Measurements from ENCODE around the gene RNF8. TPM values are rescaled to one million over a fixed set of nuclear protein-coding genes. Genes with fewer than 3 reads are reported as not detected.

The RNF8 gene
- total and polyA plus RNA-seq, 2 donors (not counting 3 experiments of a cell fraction or from before 2014, with no cell fraction given): 16.6 to 27.3 TPM

DNA sequence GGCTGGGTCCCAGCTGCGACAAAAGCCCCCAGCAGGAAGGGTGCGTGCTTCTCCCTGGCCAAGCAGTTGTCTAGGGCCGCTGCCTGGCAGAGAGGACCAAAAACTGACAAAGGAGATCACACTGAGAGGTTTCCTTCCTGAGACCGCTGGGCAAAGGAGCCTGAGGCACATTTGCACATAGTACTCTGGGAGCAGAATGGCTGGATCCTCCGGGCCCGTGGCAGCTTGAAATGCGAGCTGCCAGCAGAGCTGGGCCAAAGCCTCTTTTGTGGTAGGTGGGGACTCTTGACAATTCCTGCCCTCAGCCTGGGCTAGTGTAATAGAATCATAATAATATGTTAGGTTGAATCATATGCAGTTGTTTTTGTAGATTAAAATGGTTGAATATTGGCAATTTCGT lies 33.1 kb upstream of the RNF8 start:
- FAIRE-seq (no peak), DNase-seq (ENCODE audit: low read depth, low spot score) (no peak)
- Histone ChIP-seq H3K79me2 (ENCODE audit: control insufficient read depth, insufficient read depth, low read length) (no peaks in the 10 kb centered on the region), H4K20me1 (replicated peaks; ENCODE audit: control insufficient read depth, extremely low read depth, insufficient read depth, low read length) (no peaks in the 10 kb centered on the region), H3K27ac (ENCODE audit: insufficient read depth, low read depth, low read length) (no peak overlapping the region), H3K4me2 (ENCODE audit: insufficient read depth, low read length) (no peak overlapping the region), H3K27me3 (ENCODE audit: control insufficient read depth in 2 of 2, insufficient read depth in 2 of 2, low read length in 2 of 2) (no peaks in the 10 kb centered on the region), H2AFZ (ENCODE audit: low read depth, low read length) (no peak overlapping the region), H3K9me3 (replicated peaks; ENCODE audit: control insufficient read depth, insufficient read depth, low read length) (no peaks in the 10 kb centered on the region), H3K9ac (replicated peaks; ENCODE audit: extremely low read depth, insufficient read depth, low read length) (no peak overlapping the region), H3K9me1 (replicated peaks; ENCODE audit: control insufficient read depth, extremely low read depth, insufficient read depth, low read length) (no peaks in the 10 kb centered on the region), H3K4me3 (replicated peaks in 1 of 3; ENCODE audit: insufficient read depth in 1 of 3, low read depth in 1 of 3, low read length in 3 of 3) (no peak overlapping the region), H3K36me3 (ENCODE audit: control insufficient read depth in 2 of 2, extremely low read depth in 1 of 2, insufficient read depth in 2 of 2, low read length in 2 of 2) (peaks cover 0 to 30% of the 10 kb centered on the region in 2 experiments), H3K4me1 (ENCODE audit: control insufficient read depth, extremely low read depth, insufficient read depth, low read length) (peaks cover 15% of the 10 kb centered on the region)
- ChIA-PET POLR2A (no interaction called here), CTCF (interaction anchor here (0.5 to 1.7 kb wide), 3 partner anchors 9 to 54 kb away, joined by 3 to 4 read pairs (median 4); no protein-coding TSS in a partner anchor)
- intact Hi-C loops (cut with micrococcal nuclease) (no loop called here), dilution Hi-C loops (cut with MboI; ENCODE audit: extremely low pct_ligation_motif_present, low sequenced_read_pairs) (no loop called here)
- TF ChIP-seq, protein P1, sequence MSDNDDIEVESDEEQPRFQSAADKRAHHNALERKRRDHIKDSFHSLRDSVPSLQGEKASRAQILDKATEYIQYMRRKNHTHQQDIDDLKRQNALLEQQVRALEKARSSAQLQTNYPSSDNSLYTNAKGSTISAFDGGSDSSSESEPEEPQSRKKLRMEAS (IDR thresholded peaks at IDR 0.05; ENCODE audit: insufficient read depth, insufficient read length): no peak
- TF ChIP-seq EZH2 (IDR thresholded peaks at IDR 0.05; ENCODE audit: borderline replicate concordance, low read depth, low read length, severe bottlenecking): no peak
- TF ChIP-seq, protein P2, sequence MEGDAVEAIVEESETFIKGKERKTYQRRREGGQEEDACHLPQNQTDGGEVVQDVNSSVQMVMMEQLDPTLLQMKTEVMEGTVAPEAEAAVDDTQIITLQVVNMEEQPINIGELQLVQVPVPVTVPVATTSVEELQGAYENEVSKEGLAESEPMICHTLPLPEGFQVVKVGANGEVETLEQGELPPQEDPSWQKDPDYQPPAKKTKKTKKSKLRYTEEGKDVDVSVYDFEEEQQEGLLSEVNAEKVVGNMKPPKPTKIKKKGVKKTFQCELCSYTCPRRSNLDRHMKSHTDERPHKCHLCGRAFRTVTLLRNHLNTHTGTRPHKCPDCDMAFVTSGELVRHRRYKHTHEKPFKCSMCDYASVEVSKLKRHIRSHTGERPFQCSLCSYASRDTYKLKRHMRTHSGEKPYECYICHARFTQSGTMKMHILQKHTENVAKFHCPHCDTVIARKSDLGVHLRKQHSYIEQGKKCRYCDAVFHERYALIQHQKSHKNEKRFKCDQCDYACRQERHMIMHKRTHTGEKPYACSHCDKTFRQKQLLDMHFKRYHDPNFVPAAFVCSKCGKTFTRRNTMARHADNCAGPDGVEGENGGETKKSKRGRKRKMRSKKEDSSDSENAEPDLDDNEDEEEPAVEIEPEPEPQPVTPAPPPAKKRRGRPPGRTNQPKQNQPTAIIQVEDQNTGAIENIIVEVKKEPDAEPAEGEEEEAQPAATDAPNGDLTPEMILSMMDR (IDR thresholded peaks at IDR 0.05; ENCODE audit: extremely low read depth in 1 of 2, insufficient read depth in 1 of 2, low read depth in 1 of 2, low read length in 2 of 2): no peak
- no peak for TF ChIP-seq GATA2 (IDR thresholded peaks at IDR 0.05; ENCODE audit: insufficient read depth, insufficient read length, low read depth, low read length)
- no peak for TF ChIP-seq JUN (IDR thresholded peaks at IDR 0.05; ENCODE audit: borderline replicate concordance, insufficient read depth, insufficient read length, low read depth)
- TF ChIP-seq POLR2A (IDR thresholded peaks at IDR 0.05; ENCODE audit: low read depth, low read length): no peak
- TF ChIP-seq POLR2AphosphoS5 (IDR thresholded peaks at IDR 0.05; ENCODE audit: insufficient read depth, low read depth, low read length): no peak
- no peak for TF ChIP-seq FOS (IDR thresholded peaks at IDR 0.05; ENCODE audit: borderline replicate concordance, insufficient read depth, low read length)
- no peak for TF ChIP-seq MYC (IDR thresholded peaks at IDR 0.05; ENCODE audit: low read depth, low read length)
- BruUV-seq (replicated peaks): no TSS peak
